Endothelial cell of umbilical vein (primary cell): ENCODE measurements around the gene RPS19. TPM values are rescaled to one million over a fixed set of nuclear protein-coding genes. Genes with fewer than 3 reads are reported as not detected.

ENCODE experiments used
- BruUV-seq: library from RNA; stranded (reverse); fragments of 400-500 nt; replicated peaks from 2 replicates; lab custom pipeline; 2021; lab: Mats Ljungman, UMichigan
- CTCF ChIA-PET: fragments of 300-600, 350-600 bp; sonication (Branson Sonifier 250); formaldehyde crosslinking; loops from one replicate; lab custom pipeline; 2021; ENCODE audit warnings: antibody characterized with exemption, inconsistent platforms; lab: Charles Lee
- POLR2A ChIA-PET: fragments of 300-600, 350-600 bp; sonication (Branson Sonifier 250); formaldehyde crosslinking; loops from one replicate; lab custom pipeline; 2021; ENCODE audit warnings: antibody characterized with exemption, inconsistent platforms; lab: Charles Lee
- DNase-seq: peaks from one replicate; pipeline ENCODE4 v3.0.0-alpha.2; 2011; ENCODE audit warnings: low read depth, low spot score
- FAIRE-seq: peaks from 2 replicates; lab custom pipeline; 2011; peaks lifted over from hg19 to GRCh38; lab: Jason Lieb, UNC
- H2AFZ ChIP-seq: 2 replicates; pipeline ENCODE4 v1.6.0; 2012; ENCODE audit warnings: low read depth, low read length, control low read depth, inconsistent platforms
- H3K27ac ChIP-seq: 2 replicates; pipeline ENCODE4 v1.5.1; 2011; ENCODE audit warnings: low read depth, mild to moderate bottlenecking, control low read depth, low read length, moderate library complexity; ENCODE audit not compliant: insufficient read depth
- H3K27me3 ChIP-seq, 2 experiments: 2 replicates each; pipeline versions ENCODE4 v1.6.0 to v1.6.1; 2011; ENCODE audit warnings: low read length in 2 of 2, mixed read lengths in 1 of 2; ENCODE audit not compliant: control insufficient read depth in 2 of 2, insufficient read depth in 2 of 2
- H3K36me3 ChIP-seq, 2 experiments: 2 replicates in 1 of 2; 3 replicates in 1 of 2; pipeline ENCODE4 v1.5.1; 2011; ENCODE audit warnings: low read length in 2 of 2, mild to moderate bottlenecking in 1 of 2, moderate library complexity in 1 of 2; ENCODE audit not compliant: control insufficient read depth in 2 of 2, insufficient read depth in 2 of 2; ENCODE audit errors: extremely low read depth in 1 of 2
- H3K4me1 ChIP-seq: 3 replicates; pipeline ENCODE4 v1.5.1; 2011; ENCODE audit warnings: mild to moderate bottlenecking, low read length; ENCODE audit not compliant: control insufficient read depth, insufficient read depth; ENCODE audit errors: extremely low read depth
- H3K4me2 ChIP-seq: 2 replicates; pipeline ENCODE4 v1.6.1; 2011; ENCODE audit warnings: low read length, control low read depth, mixed read lengths; ENCODE audit not compliant: insufficient read depth
- H3K4me3 ChIP-seq, 3 experiments: fragments of 200-600 bp in 1 of 3; sonication (generic), shearing (Covaris generic) in 1 of 3; replicated peaks in 1 of 3; 2 replicates each; pipeline ENCODE4 v1.5.1; 2011 to 2016; ENCODE audit warnings: control low read depth in 3 of 3, low read length in 3 of 3, mild to moderate bottlenecking in 2 of 3, inconsistent platforms in 1 of 3, low read depth in 1 of 3, moderate library complexity in 1 of 3; ENCODE audit not compliant: insufficient read depth in 1 of 3
- H3K79me2 ChIP-seq: 2 replicates; pipeline ENCODE4 v1.6.0; 2012; ENCODE audit warnings: low read length, inconsistent platforms; ENCODE audit not compliant: control insufficient read depth, insufficient read depth
- H3K9ac ChIP-seq: replicated peaks from 2 replicates; pipeline ENCODE3; 2011; ENCODE audit warnings: low read length, control low read depth; ENCODE audit not compliant: insufficient read depth; ENCODE audit errors: extremely low read depth
- H3K9me1 ChIP-seq: replicated peaks from 3 replicates; pipeline ENCODE4 v1.6.0; 2011; ENCODE audit warnings: mild to moderate bottlenecking, low read length; ENCODE audit not compliant: control insufficient read depth, insufficient read depth; ENCODE audit errors: extremely low read depth
- H3K9me3 ChIP-seq: replicated peaks from 2 replicates; pipeline ENCODE4 v1.5.1; 2012; ENCODE audit warnings: low read length, inconsistent platforms; ENCODE audit not compliant: control insufficient read depth, insufficient read depth
- H4K20me1 ChIP-seq: replicated peaks from 2 replicates; pipeline ENCODE3; 2011; ENCODE audit warnings: mild to moderate bottlenecking, low read length; ENCODE audit not compliant: control insufficient read depth, insufficient read depth; ENCODE audit errors: extremely low read depth
- EZH2 ChIP-seq: IDR thresholded peaks from 2 replicates; pipeline ENCODE4 v1.6.1; 2012; ENCODE audit warnings: borderline replicate concordance, low read depth, mild to moderate bottlenecking, moderate library complexity, low read length, inconsistent platforms; ENCODE audit not compliant: severe bottlenecking
- dilution Hi-C: fragments of 300-500 bp; cut with MboI; formaldehyde crosslinking; loops from one replicate; pipeline ENCODE4 v1.15.0; 2019; ENCODE audit warnings: low sequenced_read_pairs; ENCODE audit not compliant: extremely low pct_ligation_motif_present
- intact Hi-C: fragments of 100-400 bp; cut with micrococcal nuclease; formaldehyde crosslinking; loops from one replicate; pipeline ENCODE4 v1.10.0; 2022
- polyA plus RNA-seq, 4 experiments: library from polyadenylated mRNA; depleted of rRNA in 3 of 4; stranded (reverse) in 3 of 4; unstranded in 1 of 4; fragments of >200 nt; gene quantifications; 2 replicates each; pipeline versions ENCODE4 v1.2.1 to v1.2.3, GENCODE V29; 2011 to 2012; ENCODE audit warnings: missing spikeins in 1 of 4
- total RNA-seq: library from RNA; stranded (reverse); gene quantifications from 2 replicates; pipeline ENCODE4 v1.2.3, GENCODE V29; 2021
- TF ChIP-seq, protein P1 (sequence below), 2 donors: IDR thresholded peaks; 1 replicate in 1 of 2; 2 replicates in 1 of 2; pipeline ENCODE4 v1.5.1; 2011; ENCODE audit warnings: low read length in 2 of 2, mild to moderate bottlenecking in 2 of 2, moderate library complexity in 2 of 2, control low read depth in 1 of 2, inconsistent platforms in 1 of 2, low read depth in 1 of 2; ENCODE audit not compliant: insufficient read depth in 1 of 2; ENCODE audit errors: extremely low read depth in 1 of 2

Gene RPS19
- total and polyA plus RNA-seq, 2 donors (not counting 3 experiments of a cell fraction or from before 2014, with no cell fraction given): 2,234 to 4,353 TPM

- CTCF ChIA-PET: no interaction called here
- Histone ChIP-seq H3K36me3 (no peaks in the 10 kb centered on the region), H3K4me2 (no peak overlapping the region), H2AFZ (no peak overlapping the region), H3K79me2 (no peaks in the 10 kb centered on the region), H3K9ac (no peak overlapping the region), H3K27ac (no peak overlapping the region), H4K20me1 (no peaks in the 10 kb centered on the region), H3K9me3 (no peaks in the 10 kb centered on the region), H3K4me3 (no peak overlapping the region), H3K4me1 (no peaks in the 10 kb centered on the region), H3K9me1 (no peaks in the 10 kb centered on the region), H3K27me3 (peaks cover 46 to 56% of the 10 kb centered on the region in 2 experiments)
- no TSS peak for BruUV-seq
- FAIRE-seq (no peak), DNase-seq (no peak)
- peak; percentile 98 for TF ChIP-seq EZH2
- TF ChIP-seq, protein P1, sequence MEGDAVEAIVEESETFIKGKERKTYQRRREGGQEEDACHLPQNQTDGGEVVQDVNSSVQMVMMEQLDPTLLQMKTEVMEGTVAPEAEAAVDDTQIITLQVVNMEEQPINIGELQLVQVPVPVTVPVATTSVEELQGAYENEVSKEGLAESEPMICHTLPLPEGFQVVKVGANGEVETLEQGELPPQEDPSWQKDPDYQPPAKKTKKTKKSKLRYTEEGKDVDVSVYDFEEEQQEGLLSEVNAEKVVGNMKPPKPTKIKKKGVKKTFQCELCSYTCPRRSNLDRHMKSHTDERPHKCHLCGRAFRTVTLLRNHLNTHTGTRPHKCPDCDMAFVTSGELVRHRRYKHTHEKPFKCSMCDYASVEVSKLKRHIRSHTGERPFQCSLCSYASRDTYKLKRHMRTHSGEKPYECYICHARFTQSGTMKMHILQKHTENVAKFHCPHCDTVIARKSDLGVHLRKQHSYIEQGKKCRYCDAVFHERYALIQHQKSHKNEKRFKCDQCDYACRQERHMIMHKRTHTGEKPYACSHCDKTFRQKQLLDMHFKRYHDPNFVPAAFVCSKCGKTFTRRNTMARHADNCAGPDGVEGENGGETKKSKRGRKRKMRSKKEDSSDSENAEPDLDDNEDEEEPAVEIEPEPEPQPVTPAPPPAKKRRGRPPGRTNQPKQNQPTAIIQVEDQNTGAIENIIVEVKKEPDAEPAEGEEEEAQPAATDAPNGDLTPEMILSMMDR (IDR thresholded peaks at IDR 0.05; ENCODE audit: extremely low read depth in 1 of 2, insufficient read depth in 1 of 2, low read depth in 1 of 2, low read length in 2 of 2): no peak
- POLR2A ChIA-PET: no interaction called here
- dilution Hi-C loops (no loop called here), intact Hi-C loops (no loop called here)
These were observed 52.1 kb downstream of the RPS19 start for GRCh38 chr19:41911889-41912731.

DNA sequence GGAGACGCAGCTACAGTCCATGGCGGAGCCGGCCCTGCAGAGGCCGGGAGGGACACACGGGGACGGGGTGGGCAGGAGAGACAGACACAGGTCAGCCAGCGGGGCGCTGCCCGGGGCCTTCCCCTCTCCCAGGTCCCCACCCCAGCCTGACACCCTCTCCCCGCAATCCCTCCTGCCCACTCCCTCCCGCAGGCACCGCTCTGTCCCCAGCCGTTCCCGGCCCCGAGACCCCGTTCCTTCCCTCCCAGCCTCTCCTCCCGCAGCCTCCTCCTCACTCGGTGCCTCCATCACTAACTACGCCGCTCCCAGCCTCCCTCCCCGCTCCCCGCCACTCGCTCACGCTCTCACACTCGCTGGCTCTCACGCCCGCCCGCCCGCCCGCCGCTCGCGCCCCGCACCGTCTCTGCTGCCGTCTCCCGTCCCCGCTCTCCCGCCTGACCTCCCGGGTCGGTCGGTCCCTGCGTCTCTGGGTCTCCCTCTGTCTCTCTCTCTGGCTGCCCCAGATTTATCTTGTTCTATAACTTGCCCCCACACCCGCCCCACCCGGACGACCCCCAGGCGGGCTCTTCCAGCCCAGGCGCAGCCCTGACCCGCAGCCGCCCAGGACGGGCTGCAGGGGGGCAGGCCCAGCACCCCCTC lies 53.0 kb downstream of the RPS19 start:
- DNase-seq: no peak
- CTCF ChIA-PET: no interaction called here
- dilution Hi-C loops: no loop called here

More for the DNA sequence above, 53.0 kb downstream of the RPS19 start:
- H3K36me3 ChIP-seq: no peaks in the 10 kb centered on the region
- H3K79me2 ChIP-seq: no peaks in the 10 kb centered on the region
- intact Hi-C loops: no loop called here
- H3K9me1 ChIP-seq: no peaks in the 10 kb centered on the region
- H2AFZ ChIP-seq: no peak overlapping the region
- POLR2A ChIA-PET: no interaction called here
- no TSS peak for BruUV-seq
- H3K27ac ChIP-seq: no peak overlapping the region
- H3K4me2 ChIP-seq: no peak overlapping the region
- peaks cover 47 to 59% of the 10 kb centered on the region in 2 experiments for H3K27me3 ChIP-seq
- no peak for FAIRE-seq
- no peak overlapping the region for H3K4me3 ChIP-seq
- H3K4me1 ChIP-seq: no peaks in the 10 kb centered on the region
- TF ChIP-seq, protein P1 (IDR thresholded peaks at IDR 0.05; ENCODE audit: extremely low read depth in 1 of 2, insufficient read depth in 1 of 2, low read depth in 1 of 2, low read length in 2 of 2): no peak
- TF ChIP-seq EZH2: peak; percentile 74
- H3K9me3 ChIP-seq: no peaks in the 10 kb centered on the region
- H4K20me1 ChIP-seq: no peaks in the 10 kb centered on the region
- no peak overlapping the region for H3K9ac ChIP-seq
